Measurements from ENCODE around the gene SMS. TPM values are rescaled to one million over a fixed set of nuclear protein-coding genes. Genes with fewer than 3 reads are reported as not detected.

SMS gene
- total RNA-seq, 1 experiment from 2014 or later, result 218 TPM

DNA sequence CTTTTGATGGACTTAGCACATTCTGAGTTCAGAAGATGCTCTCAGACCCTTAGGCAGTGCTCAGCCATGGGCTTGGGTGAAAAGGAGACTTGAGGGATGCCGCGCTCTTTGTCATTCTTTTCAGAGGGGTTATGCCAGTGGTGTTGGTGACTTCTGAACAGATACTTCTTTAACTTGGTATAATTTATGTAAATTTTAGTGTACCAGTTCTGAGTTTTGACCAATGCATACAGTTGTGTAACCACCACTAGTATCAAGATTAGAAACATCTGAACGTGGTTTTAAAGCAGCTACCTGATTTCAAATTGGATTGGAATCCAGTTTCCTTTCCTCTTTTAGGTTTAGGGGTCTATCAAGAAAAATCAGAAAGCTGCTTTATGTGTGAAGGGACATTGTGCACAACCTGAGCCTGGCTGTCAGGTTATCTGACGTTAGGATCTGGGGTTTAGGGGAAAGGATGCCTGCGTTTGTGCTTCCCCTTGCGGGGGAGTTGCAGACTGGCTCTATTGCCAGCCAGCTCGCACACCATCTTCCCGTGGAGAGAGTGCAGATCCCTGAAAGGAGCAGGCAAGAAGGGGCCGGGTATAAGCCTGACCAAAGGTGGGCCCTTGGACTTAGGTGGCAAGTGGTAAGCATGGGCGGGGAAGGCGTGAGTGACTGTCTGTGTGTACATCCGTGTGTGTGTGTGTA lies 19.0 kb downstream of the SMS start:
- no peak overlapping the region for H3K4me3 ChIP-seq
- no peak overlapping the region for H3K4me2 ChIP-seq
- no peak for DNase-seq

DNA sequence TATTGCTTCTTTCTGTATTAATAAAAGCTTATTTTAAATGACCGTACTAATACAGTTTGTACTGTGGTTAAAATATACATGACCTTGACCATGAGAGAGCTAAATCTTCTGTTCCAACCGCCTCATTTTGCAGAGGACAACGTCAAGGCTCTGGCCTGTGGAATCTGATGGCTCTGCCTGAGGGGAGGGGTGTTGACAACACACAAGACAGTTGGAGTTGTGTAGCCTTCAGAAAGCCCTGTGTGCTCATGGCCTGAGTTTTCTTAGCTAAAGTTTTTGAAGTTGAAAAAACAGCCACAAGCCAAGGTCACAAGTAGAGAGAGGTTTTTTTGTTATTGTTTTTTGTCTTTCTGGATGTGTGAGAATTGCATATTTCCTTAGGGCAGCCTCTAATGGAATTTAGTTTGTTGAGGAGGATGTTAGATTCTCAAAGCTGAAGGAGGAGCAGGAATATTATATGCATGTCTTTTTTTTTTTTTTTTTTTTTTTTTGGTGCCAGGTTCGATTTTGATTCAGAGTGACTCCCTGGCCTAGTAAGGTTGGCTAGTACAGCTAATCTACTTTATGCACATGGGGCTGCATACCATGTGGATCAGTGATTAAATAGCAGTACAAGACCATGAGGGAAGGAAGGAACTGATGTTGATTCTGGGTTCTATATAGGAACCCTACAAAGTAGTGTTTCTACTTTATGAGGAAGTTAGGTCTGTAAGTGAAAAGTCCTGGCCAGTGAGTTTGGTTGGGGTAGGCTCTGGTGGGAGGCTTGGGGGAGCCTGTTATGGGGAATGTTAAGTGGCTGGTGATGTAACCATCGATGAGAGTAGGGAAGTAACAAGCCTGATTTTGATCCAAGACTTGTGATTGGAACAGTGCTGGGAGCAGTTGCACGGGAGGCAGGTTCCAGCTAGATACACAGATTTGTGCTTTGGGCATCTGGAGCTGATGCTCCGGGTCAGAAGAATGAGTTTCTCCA lies 20.3 kb downstream of the SMS start:
- no peak overlapping the region for H3K4me3 ChIP-seq
- 0 out of 2 replicates have a peak, but pooled peaks cover 8% of the 10 kb centered on the region for H4K20me1 ChIP-seq (ENCODE audit: insufficient read depth)
- H3F3A ChIP-seq (ENCODE audit: insufficient read depth, low read depth), result no peaks in the 10 kb centered on the region
- ChIA-PET CTCF (no interaction called here), POLR2A (ENCODE audit: unreplicated experiment) (interaction anchor here (0.6 to 0.7 kb wide), 2 partner anchors 92 to 1619 kb away, joined by 3 to 4 read pairs; no protein-coding TSS in a partner anchor)
- H2AFZ ChIP-seq, result no peak overlapping the region
- intact Hi-C loops (cut with micrococcal nuclease; ENCODE audit: unreplicated experiment), result loop anchor here (10.0 kb wide), 1 partner anchor 96 kb away; no protein-coding TSS in a partner anchor
- no peak for DNase-seq
- BruUV-seq (replicated peaks), result no TSS peak
- no peak for TF ChIP-seq EZH2 (IDR thresholded peaks at IDR 0.05; ENCODE audit: low read depth)
- TF ChIP-seq, protein P1, sequence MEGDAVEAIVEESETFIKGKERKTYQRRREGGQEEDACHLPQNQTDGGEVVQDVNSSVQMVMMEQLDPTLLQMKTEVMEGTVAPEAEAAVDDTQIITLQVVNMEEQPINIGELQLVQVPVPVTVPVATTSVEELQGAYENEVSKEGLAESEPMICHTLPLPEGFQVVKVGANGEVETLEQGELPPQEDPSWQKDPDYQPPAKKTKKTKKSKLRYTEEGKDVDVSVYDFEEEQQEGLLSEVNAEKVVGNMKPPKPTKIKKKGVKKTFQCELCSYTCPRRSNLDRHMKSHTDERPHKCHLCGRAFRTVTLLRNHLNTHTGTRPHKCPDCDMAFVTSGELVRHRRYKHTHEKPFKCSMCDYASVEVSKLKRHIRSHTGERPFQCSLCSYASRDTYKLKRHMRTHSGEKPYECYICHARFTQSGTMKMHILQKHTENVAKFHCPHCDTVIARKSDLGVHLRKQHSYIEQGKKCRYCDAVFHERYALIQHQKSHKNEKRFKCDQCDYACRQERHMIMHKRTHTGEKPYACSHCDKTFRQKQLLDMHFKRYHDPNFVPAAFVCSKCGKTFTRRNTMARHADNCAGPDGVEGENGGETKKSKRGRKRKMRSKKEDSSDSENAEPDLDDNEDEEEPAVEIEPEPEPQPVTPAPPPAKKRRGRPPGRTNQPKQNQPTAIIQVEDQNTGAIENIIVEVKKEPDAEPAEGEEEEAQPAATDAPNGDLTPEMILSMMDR (conservative IDR thresholded peaks at IDR 0.05), result no peak
- no peaks in the 10 kb centered on the region for H3K27me3 ChIP-seq (ENCODE audit: insufficient read depth, low read depth)
- no peaks in the 10 kb centered on the region for H3K36me3 ChIP-seq (ENCODE audit: low read depth)
- no peaks in the 10 kb centered on the region for H3K4me1 ChIP-seq (replicated peaks; ENCODE audit: insufficient read depth)
- H3K4me2 ChIP-seq, result no peak overlapping the region
- no peaks in the 10 kb centered on the region for H3K9me2 ChIP-seq (ENCODE audit: insufficient read depth)
- no peaks in the 10 kb centered on the region for H3K9me3 ChIP-seq (ENCODE audit: insufficient read depth, low read depth)
- H3K79me2 ChIP-seq (ENCODE audit: low read depth), result peaks cover 92% of the 10 kb centered on the region
- no peak overlapping the region for H3K27ac ChIP-seq

More for the DNA sequence above, 19.0 kb downstream of the SMS start:
- POLR2A ChIA-PET (ENCODE audit: unreplicated experiment), result no interaction called here
- Histone ChIP-seq H3K4me1 (replicated peaks; ENCODE audit: insufficient read depth) (no peaks in the 10 kb centered on the region), H3F3A (ENCODE audit: insufficient read depth, low read depth) (no peaks in the 10 kb centered on the region), H4K20me1 (ENCODE audit: insufficient read depth) (0 out of 2 replicates have a peak, but pooled peaks cover 8% of the 10 kb centered on the region), H3K27ac (no peak overlapping the region), H2AFZ (no peak overlapping the region), H3K27me3 (ENCODE audit: insufficient read depth, low read depth) (no peaks in the 10 kb centered on the region), H3K9me3 (ENCODE audit: insufficient read depth, low read depth) (no peaks in the 10 kb centered on the region), H3K36me3 (ENCODE audit: low read depth) (no peaks in the 10 kb centered on the region), H3K79me2 (ENCODE audit: low read depth) (peaks cover 97% of the 10 kb centered on the region), H3K9me2 (ENCODE audit: insufficient read depth) (no peaks in the 10 kb centered on the region)
- TF ChIP-seq, protein P1 (conservative IDR thresholded peaks at IDR 0.05), result no peak
- TF ChIP-seq EZH2 (IDR thresholded peaks at IDR 0.05; ENCODE audit: low read depth), result no peak
- intact Hi-C loops (cut with micrococcal nuclease; ENCODE audit: unreplicated experiment), result loop anchor here (10.0 kb wide), 1 partner anchor 95 kb away; no protein-coding TSS in a partner anchor
- no TSS peak for BruUV-seq (replicated peaks)
- CTCF ChIA-PET, result interaction anchor here (0.7 kb wide), 1 partner anchor 219 kb away, joined by 4 read pairs; no protein-coding TSS in a partner anchor

DNA sequence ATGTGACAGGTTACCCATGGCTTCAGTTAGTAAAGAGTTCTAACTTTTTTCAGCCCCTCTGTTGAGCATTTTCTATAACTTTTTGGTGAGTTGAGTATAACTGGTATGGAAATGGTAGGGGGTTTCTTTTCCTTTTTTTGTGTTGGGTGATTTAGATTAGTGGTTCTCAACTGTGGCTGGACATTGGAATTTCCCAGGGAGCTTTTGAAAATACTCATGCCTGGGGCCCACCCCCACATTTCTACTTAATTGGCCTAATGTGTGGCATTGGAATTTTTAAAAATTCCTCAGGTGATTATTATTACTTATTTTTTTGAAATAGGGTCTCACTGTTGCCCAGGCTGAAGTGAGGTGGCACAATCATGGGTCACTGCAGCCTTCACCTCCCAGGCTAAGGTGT lies 21.9 kb downstream of the SMS start:
- Histone ChIP-seq H3K79me2 (ENCODE audit: low read depth) (peaks cover 86% of the 10 kb centered on the region), H3K9me3 (ENCODE audit: insufficient read depth, low read depth) (no peaks in the 10 kb centered on the region), H3K27ac (no peak overlapping the region), H3K27me3 (ENCODE audit: insufficient read depth, low read depth) (no peaks in the 10 kb centered on the region), H4K20me1 (ENCODE audit: insufficient read depth) (0 out of 2 replicates have a peak, but pooled peaks cover 8% of the 10 kb centered on the region), H3K9me2 (ENCODE audit: insufficient read depth) (no peaks in the 10 kb centered on the region), H2AFZ (no peak overlapping the region), H3K36me3 (ENCODE audit: low read depth) (no peaks in the 10 kb centered on the region), H3K4me3 (no peak overlapping the region), H3K4me2 (no peak overlapping the region), H3F3A (ENCODE audit: insufficient read depth, low read depth) (no peaks in the 10 kb centered on the region), H3K4me1 (replicated peaks; ENCODE audit: insufficient read depth) (no peaks in the 10 kb centered on the region)
- no TSS peak for BruUV-seq (replicated peaks)
- ChIA-PET CTCF (no interaction called here), POLR2A (ENCODE audit: unreplicated experiment) (no interaction called here)
- intact Hi-C loops (cut with micrococcal nuclease; ENCODE audit: unreplicated experiment), result loop anchor here (10.0 kb wide), 1 partner anchor 98 kb away; no protein-coding TSS in a partner anchor
- TF ChIP-seq EZH2 (IDR thresholded peaks at IDR 0.05; ENCODE audit: low read depth), result no peak
- TF ChIP-seq, protein P1 (conservative IDR thresholded peaks at IDR 0.05), result no peak
- DNase-seq, result no peak
